NCI-H82 treated with DMSO at 0.1 percent for 48 hours (cell line): ENCODE measurements around the gene ANP32B.
"Not testable (repeated sequence)": the region's sequence is repeated elsewhere in the genome, so short reads cannot be mapped to it uniquely, and the experiment has no call there.

Experiments
- DNase-seq: peaks from one replicate; lab custom pipeline; 2025; ENCODE audit not compliant: unreplicated experiment; lab: John Stamatoyannopoulos, UW

ANP32B gene

DNA sequence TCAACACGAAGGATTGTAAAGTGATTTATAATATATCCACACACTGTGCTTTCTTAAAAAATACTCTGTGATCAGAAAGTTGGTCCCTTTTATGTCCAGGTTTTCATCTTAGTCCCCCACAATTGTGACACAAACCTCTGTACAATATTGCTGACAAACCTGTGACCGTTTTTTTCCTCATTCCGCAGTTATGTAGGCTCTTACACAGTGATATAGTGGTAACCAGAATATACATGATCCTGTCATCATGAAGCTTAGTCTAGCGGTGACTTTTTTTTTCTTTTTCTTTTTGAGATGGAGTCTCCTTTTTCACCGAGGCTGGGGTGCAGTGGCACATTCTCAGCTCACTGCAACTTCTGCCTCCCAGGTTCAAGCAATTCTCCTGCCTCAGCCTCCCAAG lies 8.7 kb downstream of the ANP32B start:
- no peak for DNase-seq

DNA sequence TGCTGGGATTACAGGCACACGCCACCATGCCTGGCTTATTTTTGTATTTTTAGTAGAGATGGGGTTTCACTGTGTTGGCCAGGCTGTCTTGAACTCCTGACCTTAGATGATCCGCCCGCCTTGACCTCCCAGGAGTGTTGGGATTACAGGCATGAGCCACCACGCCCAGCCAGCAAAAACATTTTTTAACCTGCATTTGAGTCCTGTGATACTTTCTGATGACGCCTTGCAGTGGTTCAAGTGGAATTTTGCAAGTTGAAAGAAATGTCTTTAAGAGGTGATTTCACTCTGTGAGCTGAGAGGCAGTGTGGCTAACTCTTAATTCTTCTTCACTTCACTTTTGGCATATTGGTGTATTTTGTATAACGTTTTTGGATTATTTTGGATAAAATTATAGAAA lies 9.1 kb downstream of the ANP32B start:
- no peak for DNase-seq

GRCh38 chr9:97993000-97993399 lies 9.9 kb downstream of the ANP32B start:
- no peak for DNase-seq

- no peak for DNase-seq
Measured at GRCh38 chr9:97994703-97995102, 11.6 kb downstream of the ANP32B start.

DNA sequence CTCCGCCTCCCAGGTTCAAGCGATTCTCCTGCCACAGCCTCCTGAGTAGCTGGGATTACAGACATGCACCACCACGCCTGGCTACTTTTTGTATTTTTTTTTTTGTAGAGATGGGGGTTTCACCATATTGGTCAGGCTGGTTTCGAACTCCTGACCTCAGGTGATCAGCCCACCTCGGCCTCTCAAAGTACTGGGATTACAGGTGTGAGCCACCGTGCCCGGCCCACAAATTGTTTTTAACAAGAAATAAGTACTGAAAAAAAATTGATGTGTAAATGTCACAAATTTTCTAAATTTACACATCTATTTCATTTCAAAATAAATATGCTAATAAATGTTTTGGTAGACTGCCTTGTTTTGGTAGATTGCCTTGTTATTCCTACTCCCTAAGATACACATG lies 13.5 kb downstream of the ANP32B start:
- DNase-seq, result not testable (repeated sequence)

DNA sequence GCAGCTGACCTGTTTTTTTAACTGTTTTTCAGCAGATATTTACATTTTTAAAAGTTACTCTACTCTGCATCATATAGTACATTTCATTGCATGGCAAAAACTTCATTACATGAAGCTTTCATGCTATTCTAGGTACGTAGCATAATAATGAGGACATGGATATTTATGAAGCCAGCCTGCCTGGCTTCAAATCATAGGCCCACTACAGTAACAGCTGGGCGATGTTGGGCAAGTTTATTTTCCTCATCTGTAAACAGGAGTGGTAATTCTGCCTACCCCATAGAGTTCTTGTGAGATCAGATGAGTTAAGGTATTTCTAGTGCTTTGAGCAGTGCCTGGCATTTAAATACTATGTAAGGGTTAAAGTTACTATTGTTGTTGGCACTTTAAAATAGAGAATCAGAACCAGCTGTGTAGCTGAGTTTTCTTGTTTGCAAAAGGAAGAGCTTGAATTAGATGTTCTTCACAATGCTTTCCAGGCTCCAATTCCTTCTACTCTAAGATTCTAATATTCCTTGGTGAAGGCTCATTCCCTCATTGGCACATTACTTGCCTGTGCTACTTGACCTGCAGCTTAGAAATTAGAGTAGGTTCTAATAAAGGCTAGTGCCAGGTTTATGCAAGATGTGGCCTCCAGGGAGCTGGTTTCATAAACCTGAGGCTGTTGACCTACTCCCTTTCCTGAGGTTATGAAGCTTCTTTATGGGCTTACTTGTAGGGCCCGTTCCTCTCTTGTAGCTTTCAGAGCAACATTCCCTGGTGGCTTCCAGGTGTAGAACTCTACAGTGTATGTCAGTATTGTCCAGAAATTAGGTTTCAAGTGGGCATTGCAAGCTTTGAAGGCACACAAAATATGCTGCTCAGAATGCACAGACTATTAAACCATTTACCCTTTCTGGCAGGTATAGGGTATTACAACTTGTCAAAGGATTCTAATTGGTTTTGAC lies 14.5 kb downstream of the ANP32B start:
- no peak for DNase-seq

DNA sequence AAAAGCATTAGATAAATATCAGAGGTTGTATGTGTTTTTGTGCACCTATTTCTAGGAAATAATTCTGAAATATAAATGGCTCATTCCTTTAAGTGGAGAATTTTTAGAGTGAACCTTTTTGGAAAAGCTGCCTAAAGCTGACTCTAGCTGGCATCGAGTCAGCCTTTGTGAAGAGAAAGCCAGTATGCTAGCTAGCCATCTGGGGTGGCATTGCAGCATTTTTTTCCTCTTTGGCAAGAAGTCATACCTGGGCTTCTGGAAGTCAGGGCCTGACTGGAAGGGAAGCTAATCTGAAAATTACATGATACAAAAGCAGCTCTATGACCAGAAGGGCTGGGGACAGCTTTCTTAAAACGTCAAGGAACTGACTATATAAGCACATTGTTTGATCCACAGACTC lies 19.7 kb downstream of the ANP32B start:
- no peak for DNase-seq

DNA sequence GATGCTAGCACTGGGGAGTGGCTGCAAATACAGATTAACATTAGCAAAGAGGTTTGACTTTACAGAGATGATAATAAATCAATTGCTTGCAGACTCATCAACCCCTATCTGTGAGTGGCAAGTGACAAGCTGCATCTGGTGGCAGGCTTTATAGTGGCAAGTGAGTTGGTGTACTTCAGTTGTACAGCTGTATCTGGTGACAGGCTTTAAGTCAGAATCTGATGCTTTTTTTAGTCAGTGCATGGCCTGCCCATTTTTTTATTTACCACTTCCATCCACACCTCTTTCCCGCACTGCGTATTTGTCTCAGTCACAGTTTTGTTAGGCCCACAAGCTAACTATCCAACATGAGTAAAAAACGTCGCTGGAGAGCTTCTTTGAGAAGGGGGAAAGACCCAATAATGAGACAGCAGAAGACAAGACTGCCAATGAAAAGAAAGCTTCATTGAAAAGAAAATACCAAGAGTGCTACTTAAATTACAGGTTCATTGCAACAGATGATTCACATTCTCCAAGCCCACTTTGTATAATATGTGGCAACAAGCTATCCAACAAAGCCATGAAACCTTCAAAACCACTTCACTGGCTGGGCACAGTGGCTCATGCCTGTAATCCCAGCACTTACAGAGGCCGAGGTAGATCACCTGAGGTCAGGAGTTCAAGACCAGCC lies 23.1 kb downstream of the ANP32B start:
- no peak for DNase-seq

DNA sequence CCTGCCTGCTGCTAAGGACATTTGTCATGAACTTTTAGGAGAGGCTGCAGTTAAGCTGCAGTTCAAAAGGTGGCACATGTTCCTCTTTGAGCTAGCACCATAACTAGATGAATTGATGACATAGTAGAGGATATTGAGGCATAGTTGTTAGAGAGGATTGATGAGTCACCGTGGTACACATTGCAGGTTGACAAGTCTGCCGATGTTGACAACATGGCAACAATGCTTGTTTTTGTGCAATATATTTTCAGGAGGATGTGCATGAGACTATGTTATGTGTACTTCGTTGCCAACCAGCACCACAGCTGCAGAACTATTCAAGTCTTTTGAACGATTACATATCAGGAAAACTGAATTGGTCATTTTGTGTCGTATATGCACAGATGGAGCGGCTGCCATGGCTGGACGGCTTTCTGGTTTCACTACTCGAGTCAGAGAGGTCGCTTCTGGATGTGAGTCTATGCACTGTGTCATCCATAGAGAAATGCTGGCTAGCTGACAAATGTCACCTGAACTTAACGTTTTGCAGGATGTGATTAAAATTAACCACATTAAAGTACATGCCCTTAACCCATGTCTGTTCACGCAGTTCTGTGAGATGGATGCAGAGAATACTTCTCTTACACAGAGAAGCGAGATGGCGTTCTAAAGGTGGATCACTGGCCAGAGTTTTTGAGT lies 24.2 kb downstream of the ANP32B start:
- DNase-seq, result no peak

DNA sequence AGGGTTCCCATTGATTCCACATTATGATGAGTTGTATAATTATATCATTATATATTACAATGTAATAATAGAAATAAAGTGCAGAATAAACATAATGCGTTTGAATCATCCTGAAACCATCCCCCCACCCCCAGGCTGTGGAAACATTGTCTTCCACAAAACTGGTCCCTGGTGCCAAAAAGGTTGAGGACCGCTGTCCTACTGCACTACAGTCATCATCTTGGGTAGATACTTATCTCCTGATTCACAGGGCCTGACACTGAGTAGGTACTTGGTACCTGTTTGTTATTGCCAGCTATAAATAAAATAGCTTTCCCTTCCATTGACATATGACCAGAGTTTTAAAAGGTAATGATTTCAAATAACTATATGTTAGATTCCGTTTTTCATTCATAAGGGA lies 25.6 kb downstream of the ANP32B start:
- no peak for DNase-seq

GRCh38 chr9:98009437-98009836 lies 26.3 kb downstream of the ANP32B start:
- DNase-seq, result no peak

GRCh38 chr9:98009936-98010335 lies 26.8 kb downstream of the ANP32B start:
- DNase-seq, result no peak

DNA sequence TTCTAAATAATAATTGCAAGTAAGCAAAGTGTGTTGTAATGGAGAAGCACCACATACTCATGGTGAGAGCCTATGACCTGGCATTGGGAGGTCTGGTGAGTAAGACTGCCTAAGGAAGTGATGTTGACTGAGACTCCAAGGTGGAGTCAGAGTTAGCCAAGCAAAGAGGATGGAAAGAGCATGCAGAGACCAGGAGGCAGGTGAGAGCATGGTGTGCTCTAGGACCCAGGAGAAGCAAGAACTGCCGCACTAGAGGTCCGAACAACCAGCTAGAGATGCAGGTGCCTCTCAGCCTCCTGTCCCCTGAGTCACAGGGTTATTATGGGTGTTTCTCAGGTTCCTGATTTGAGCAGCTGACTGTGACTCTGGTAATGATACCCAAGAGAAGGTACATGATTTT lies 27.3 kb downstream of the ANP32B start:
- no peak for DNase-seq

- no peak for DNase-seq
Measured at GRCh38 chr9:98011122-98011521, 28.0 kb downstream of the ANP32B start.

DNA sequence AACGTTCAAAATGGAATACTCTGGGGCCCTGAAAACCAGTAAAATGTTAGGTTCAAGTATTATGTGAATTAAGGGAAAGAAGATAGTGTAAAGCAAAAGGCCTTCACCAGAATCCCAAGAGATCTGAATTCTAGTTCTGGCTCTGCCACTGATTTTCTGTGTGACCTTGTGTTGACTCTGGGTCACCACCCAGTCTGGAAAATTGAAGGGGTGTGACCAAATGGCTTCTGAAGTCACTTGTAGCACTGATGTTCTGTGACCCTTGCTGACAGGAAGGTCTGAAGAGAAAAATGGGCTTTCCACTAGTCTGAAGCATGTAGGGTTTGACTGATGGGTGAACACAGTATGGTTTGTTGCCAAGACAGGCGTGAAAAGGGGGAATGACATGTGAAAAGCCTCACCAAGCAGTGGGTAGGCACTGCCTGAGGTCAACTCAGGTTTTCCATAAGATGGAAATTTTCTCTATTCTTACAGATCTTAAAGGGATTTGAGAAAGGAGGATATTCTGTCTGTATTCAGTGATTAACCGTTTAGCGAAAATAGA lies 33.1 kb downstream of the ANP32B start:
- no peak for DNase-seq

- no peak for DNase-seq
Measured at GRCh38 chr9:98017306-98017705, 34.2 kb downstream of the ANP32B start.

DNA sequence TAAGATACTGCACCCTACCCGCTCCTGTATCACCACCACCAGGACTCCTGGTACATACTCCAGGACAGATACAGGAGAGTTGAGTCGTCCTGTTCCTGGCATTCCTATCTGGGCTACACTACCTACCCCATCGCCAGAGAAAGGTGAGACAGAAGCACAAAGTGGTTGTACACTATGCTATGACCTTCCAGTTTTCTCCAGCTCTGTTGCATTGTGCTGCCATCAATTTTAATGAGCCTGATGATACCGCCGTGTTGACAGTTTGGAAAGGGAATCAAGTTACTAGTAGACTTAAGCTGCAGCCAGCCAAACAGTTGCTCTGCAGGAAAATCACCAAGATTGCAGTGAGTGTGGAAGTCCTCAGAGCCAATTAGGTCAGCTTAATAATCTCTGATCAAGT lies 35.2 kb downstream of the ANP32B start:
- DNase-seq, result peak; percentile 0

- no peak for DNase-seq
Measured at GRCh38 chr9:98019098-98019497, 36.0 kb downstream of the ANP32B start.

GRCh38 chr9:98019869-98020268 lies 36.7 kb downstream of the ANP32B start:
- not testable (repeated sequence) for DNase-seq

GRCh38 chr9:98020476-98021145 lies 37.5 kb downstream of the ANP32B start:
- DNase-seq, result no peak
